Prostate gland (tissue), 2 donors: ENCODE results near the gene IGSF23.

Experiments
- POLR2A ChIP-seq: fragments of 450-650 bp; IDR thresholded peaks from one replicate; pipeline ENCODE4 v1.6.1; 2016; ENCODE audit warnings: antibody characterized with exemption, mild to moderate bottlenecking
- TF ChIP-seq, protein P1 (sequence below), 4 experiments: fragments of 200-600 bp in 2 of 4; fragments of 450-650 bp in 2 of 4; sonication (generic) in 2 of 4; IDR thresholded peaks; 1 replicate in 3 of 4; 2 replicates in 1 of 4; pipeline ENCODE4 v1.5.1; 2016 to 2019; ENCODE audit warnings: antibody characterized with exemption in 4 of 4, mild to moderate bottlenecking in 2 of 4, moderate library complexity in 2 of 4

DNA sequence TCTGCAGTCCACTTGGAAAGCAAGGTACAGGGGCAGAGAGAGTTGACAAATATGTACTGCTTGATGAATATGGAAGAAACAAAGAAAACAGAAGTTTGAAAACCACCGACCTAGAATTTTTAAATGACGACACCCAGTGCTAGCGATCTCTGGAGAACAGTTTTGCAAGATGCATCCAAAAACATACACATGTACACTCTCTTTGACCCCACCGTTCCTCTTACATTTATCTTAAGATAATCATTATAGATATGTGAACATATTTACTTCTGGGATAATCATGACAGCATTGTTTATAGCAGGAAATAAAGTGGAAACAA is 40.8 kb upstream of the IGSF23 start:
- no peak for TF ChIP-seq POLR2A
- TF ChIP-seq, protein P1, sequence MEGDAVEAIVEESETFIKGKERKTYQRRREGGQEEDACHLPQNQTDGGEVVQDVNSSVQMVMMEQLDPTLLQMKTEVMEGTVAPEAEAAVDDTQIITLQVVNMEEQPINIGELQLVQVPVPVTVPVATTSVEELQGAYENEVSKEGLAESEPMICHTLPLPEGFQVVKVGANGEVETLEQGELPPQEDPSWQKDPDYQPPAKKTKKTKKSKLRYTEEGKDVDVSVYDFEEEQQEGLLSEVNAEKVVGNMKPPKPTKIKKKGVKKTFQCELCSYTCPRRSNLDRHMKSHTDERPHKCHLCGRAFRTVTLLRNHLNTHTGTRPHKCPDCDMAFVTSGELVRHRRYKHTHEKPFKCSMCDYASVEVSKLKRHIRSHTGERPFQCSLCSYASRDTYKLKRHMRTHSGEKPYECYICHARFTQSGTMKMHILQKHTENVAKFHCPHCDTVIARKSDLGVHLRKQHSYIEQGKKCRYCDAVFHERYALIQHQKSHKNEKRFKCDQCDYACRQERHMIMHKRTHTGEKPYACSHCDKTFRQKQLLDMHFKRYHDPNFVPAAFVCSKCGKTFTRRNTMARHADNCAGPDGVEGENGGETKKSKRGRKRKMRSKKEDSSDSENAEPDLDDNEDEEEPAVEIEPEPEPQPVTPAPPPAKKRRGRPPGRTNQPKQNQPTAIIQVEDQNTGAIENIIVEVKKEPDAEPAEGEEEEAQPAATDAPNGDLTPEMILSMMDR (IDR thresholded peaks at IDR 0.05): no peak
